Measurements from ENCODE around the gene NBPF3.
"Not testable (repeated sequence)": the region's sequence is repeated elsewhere in the genome, so short reads cannot be mapped to it uniquely, and the experiment has no call there.

NBPF3 gene

GRCh38 chr1:21439345-21439720 lies 604 bp upstream of the NBPF3 start:
- DNase-seq (ENCODE audit: low read depth), result no peak

DNA sequence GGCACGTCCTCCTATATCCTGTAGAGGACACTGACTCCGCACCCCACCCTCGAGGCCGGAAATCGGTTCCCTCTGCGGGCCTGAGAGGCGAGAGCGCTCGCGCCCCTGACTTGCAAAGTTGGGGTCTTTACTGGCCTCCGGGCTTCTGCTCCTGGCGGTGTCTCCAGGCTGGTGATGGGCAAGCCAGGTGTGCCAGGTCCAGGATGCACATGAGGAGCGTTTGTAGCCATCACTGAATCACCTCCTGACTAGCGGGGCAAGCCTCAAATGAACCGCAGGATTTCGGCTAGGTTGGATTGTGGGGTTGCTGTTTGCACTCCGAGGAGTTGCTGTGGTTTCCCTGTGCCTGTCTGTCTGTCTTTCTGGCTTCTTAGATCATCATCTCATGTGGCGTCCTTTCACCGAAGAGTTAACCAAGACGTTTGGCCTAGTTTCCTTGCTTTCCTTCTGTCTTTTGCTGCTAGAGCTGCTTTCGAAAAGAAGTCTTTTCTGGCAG lies 741 bp downstream of the NBPF3 start:
- peak; percentile 11 for DNase-seq (ENCODE audit: low read depth)

DNA sequence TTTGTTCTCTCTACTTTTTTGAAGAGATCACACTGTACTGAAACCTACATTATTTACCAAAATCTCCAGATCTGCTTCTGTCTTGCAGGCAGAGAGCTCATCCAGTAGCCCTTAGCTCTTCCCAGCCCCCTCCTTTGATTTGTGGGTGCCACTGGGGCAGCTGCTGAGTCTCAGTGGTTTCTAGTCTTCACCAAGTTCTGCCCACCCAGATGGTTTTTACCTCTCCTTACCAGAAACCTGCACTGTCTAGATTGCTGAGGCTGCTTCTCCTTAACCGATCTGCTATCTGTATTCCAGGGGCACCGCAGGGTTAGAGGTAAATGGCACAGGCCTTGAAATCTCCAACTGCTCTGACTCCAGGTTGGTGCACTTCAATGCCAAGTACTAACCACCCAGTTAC lies 6.7 kb downstream of the NBPF3 start:
- DNase-seq (ENCODE audit: low read depth), result not testable (repeated sequence)

DNA sequence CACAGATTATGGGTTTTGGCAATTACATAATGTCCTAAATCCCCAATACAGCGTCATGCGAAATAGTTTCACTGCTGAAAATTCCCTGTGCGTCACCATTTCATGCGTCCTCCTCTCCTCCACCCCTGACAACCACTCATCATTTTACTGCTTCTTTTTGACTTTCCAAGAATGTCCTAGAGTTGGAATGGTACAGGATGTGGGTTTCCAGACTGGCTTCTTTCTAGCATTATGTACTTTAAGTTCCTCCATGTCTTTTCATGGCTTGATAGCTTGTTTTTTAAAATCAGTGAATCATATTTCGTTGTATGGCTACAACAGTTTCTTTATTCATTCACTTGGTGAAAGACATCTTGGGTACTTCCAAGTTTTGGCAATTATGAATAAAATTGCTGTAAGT lies 7.4 kb downstream of the NBPF3 start:
- DNase-seq (ENCODE audit: low read depth), result no peak

GRCh38 chr1:21449906-21450305 lies 10.0 kb downstream of the NBPF3 start:
- no peak for DNase-seq (ENCODE audit: low read depth)

- DNase-seq (ENCODE audit: low read depth), result no peak
Observed at GRCh38 chr1:21451212-21451611, 11.3 kb downstream of the NBPF3 start.

- DNase-seq (ENCODE audit: low read depth), result no peak
Observed at GRCh38 chr1:21451981-21452411, 12.1 kb downstream of the NBPF3 start.

DNA sequence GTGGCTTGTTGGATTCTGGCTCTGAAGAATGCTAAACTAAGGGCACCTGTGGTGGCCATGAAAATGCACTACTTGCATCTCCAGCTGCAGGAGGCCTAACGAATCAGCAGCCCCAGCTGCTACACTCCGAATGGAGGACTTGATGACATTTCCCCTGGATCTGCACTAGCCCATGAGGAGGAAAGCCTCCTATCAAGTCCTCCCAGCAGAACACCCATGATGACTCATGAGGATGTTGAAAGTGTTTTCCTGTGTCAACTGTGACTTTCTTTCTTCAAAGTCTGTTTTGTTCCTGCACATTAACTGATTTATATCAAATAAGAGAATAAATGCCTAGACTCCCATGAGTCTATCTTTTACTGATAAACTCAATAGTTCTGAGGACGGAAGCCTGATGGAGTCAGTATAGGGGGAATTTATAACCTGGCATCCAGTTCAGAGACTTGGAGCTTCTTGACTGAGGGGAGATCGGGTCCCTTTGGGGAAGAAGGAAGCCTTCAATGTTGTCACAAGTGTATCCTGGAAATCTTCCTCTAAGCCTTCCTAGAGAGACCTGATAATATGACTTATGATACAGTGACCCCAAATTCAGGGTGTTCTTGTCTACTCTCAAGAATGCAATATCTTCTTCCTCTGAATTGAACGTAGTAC lies 14.2 kb downstream of the NBPF3 start:
- not testable (repeated sequence) for DNase-seq (ENCODE audit: low read depth)

GRCh38 chr1:21454904-21455303 lies 15.0 kb downstream of the NBPF3 start:
- DNase-seq (ENCODE audit: low read depth), result not testable (repeated sequence)

DNA sequence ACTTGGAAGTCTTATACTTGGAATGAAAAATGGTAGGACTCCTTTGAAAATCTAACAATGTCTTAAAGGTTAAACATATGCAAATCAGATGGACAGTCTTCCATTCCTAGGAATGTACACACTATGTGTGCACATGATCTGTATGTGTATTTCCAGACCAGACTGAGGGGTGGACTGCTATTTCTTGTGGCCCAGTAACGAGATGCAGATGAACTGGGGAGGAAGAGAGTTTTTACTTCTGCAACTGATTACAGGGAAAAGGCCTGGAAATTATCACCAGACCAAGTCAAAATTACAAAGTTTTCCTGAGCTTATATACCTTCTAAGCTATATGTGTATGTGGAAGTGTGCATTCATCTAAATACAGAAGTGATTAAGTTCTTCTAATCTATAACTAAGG lies 17.7 kb downstream of the NBPF3 start:
- no peak for DNase-seq (ENCODE audit: low read depth)

- not testable (repeated sequence) for DNase-seq (ENCODE audit: low read depth)
Observed at GRCh38 chr1:21465127-21465526, 25.2 kb downstream of the NBPF3 start.

GRCh38 chr1:21467946-21468345 lies 28.0 kb downstream of the NBPF3 start:
- DNase-seq (ENCODE audit: low read depth), result not testable (repeated sequence)

- no peak for DNase-seq (ENCODE audit: low read depth)
Observed at GRCh38 chr1:21468599-21468998, 28.7 kb downstream of the NBPF3 start.

- DNase-seq (ENCODE audit: low read depth), result no peak
Observed at GRCh38 chr1:21469581-21469980, 29.6 kb downstream of the NBPF3 start.

DNA sequence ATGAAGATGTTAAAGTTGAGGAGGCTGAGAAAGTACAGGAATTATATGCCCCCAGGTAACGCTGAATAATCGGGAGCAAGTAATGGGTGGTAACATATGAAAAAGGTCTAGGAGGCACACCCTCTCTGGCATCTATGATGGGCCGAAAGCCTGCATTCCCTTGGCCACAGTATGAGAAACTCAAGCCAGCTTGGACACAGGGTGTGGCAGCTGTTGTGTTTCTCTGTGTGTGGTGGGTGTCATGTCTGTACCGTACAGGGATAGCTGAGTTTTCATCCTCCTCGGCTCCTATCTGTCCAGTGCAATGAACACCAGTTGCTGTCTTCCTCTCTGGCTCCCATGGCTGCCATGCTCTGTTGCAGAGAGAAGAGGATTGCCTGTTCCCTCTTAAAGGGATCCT lies 32.9 kb downstream of the NBPF3 start:
- no peak for DNase-seq (ENCODE audit: low read depth)

GRCh38 chr1:21478356-21478755 lies 38.4 kb downstream of the NBPF3 start:
- no peak for DNase-seq (ENCODE audit: low read depth)

DNA sequence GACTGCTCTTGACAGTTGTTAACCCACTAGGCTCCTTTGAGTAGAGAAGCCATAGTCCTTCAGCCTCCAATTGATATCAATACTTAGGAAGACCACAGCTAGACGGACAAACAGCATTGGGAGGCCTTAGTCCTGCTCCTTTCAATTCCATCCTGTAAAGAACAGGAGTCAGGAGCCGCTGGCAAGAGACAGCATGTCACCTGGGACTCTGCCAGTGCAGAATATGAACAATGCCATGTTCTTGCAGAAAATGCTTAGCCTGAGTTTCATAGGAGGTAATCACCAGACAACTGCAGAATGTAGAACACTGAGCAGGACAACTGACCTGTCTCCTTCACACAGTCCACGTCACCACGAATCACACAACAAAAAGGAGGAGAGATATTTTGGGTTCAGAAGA lies 43.9 kb downstream of the NBPF3 start:
- DNase-seq (ENCODE audit: low read depth), result not testable (repeated sequence)

DNA sequence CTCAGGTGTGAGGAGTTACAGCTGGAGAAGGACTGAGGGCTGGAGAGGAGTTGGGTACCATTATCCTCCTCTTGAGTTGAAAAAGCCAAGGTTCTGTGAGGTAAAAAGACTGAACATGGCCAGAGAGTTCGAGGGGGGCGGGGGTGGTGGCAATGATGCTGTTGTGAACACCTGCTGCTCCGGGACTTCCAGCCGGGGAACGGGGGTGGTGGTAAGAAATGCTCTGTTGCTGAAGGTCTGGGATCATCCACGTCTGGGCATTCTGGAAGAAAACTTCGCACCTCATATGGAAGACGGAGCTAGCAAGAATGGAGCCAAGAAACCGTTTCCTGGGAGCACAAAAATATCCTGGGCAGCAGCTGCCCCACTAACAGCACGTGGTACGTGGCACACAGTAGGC lies 49.2 kb downstream of the NBPF3 start:
- no peak for DNase-seq (ENCODE audit: low read depth)

DNA sequence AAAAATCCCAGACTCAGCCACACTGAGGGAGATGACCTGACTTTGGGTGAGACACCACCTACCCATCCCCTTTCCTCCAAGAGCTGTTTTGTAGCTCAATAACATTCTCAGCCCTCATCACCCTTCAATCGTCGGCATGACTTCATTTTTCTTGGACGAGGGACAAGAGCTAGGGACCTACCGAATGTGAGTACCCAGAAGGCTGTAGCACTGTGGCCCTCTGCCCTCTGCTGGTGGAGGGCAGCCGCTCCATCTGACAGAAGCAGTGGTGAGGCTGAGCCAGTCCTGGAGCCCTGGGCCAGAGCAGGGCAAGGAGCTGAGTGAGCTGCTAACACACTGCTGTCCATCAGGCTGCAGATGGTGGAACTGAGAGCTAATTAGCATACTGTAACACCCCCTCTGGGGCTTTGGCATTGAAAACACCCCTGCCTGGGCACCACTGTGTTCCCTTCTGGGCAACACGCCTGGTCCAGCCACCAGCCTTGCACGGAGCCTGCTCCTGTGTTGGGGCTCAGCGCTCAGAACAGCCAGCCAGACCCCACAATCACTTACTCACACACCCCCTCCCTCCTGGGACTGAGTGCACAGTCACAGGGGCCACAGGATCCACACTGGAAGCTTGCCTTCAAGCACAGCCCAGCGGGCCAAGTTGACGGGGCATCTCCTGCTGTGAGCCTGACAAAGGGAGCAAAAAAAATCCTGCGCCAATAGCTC lies 51.0 kb downstream of the NBPF3 start:
- no peak for DNase-seq (ENCODE audit: low read depth)

GRCh38 chr1:21491488-21492355 lies 51.8 kb downstream of the NBPF3 start:
- DNase-seq (ENCODE audit: low read depth), result no peak

GRCh38 chr1:21492356-21492625 lies 52.4 kb downstream of the NBPF3 start:
- no peak for DNase-seq (ENCODE audit: low read depth)

DNA sequence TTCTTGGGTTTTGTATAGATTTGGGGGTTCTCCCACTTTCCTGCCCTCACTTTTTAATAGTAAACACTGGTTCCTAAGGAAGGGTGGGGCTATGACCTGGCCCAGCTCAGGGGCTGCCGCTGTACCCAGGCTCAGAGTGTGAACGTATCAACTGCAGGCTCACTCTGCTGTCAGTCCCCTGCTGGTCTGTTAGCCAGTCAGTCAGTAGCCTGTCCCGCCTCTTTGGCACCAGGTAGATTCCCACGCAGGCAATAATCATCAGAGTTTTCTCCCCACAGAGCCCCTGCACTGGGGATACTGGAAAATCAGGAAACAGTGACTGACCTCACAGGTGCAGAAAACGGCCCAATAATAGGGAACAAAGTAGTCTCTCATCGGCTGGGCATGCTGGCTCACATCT lies 54.3 kb downstream of the NBPF3 start:
- no peak for DNase-seq (ENCODE audit: low read depth)

DNA sequence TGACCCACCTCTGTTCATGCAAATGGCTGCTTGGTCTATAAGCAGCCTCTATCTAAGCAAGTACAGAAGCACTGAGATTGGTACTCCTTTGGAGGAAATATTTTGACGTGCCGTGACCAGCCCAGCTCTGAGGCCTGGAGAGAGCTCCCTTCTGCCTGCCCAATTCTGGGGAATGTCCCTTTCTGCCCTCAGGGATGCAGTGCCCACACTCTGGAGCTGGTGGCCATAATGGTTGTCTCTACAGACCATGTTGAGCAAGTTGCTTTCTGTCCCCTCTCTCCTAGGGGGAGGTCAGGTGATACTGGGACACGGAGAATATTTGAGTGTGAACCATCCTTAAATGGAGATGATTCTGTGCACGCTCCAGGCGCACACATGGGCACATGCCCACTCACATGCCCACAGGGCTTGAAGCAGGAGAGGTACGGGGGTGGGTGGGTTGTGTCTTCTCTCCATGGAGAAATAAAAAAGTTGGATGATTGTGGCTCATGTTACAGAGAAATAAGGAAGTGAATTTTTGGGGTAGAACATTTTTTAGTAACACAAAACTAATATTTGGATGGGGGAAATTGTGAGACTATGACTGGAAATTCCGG lies 55.4 kb downstream of the NBPF3 start:
- DNase-seq (ENCODE audit: low read depth), result no peak
